ENCODE measurements around the gene GRM3.

GRM3 gene

GRCh38 chr7:86660950-86661462 is 17.3 kb downstream of the GRM3 start:
- Histone ChIP-seq H3K36me3 (ENCODE audit: control insufficient read depth in 1 of 2, insufficient read depth in 2 of 2, low read depth in 1 of 2, low read length in 2 of 2) (no peaks in the 10 kb centered on the region), H3K18ac (ENCODE audit: low read depth in 1 of 2, low read length in 2 of 2) (no peak overlapping the region), H4K91ac (ENCODE audit: low read length) (no peak overlapping the region), H3K4me2 (ENCODE audit: low read length, poor library complexity, severe bottlenecking) (no peak overlapping the region), H3K9me3 (ENCODE audit: control insufficient read depth, low read length) (no peaks in the 10 kb centered on the region), H3K27ac (ENCODE audit: low read length, poor library complexity, severe bottlenecking) (no peak overlapping the region), H3K4me3 (ENCODE audit: insufficient read depth in 1 of 2, low read depth in 1 of 2, low read length in 2 of 2) (no peak overlapping the region), H2BK5ac (ENCODE audit: low read depth, low read length, poor library complexity, severe bottlenecking) (no peak overlapping the region), H3K4ac (ENCODE audit: low read depth in 1 of 2, low read length in 2 of 2) (no peak overlapping the region), H3K14ac (ENCODE audit: low read length in 2 of 2) (no peak overlapping the region), H3K9ac (ENCODE audit: low read length) (no peak overlapping the region), H2BK15ac (ENCODE audit: low read depth, poor library complexity, severe bottlenecking) (no peak overlapping the region), H3K4me1 (ENCODE audit: control insufficient read depth, insufficient read depth, low read depth, low read length) (no peaks in the 10 kb centered on the region), H2BK12ac (ENCODE audit: low read length in 2 of 2) (no peak overlapping the region), H2AK5ac (ENCODE audit: low read length, severe bottlenecking) (no peak overlapping the region), H4K8ac (ENCODE audit: low read length) (no peak overlapping the region), H3K79me1 (replicated peaks; ENCODE audit: low read length, poor library complexity, severe bottlenecking) (no peaks in the 10 kb centered on the region), H2BK120ac (ENCODE audit: low read depth, low read length) (no peak overlapping the region), H2AFZ (ENCODE audit: low read depth, low read length) (no peak overlapping the region), H3K27me3 (ENCODE audit: control insufficient read depth in 1 of 2, insufficient read depth in 1 of 2, low read length in 2 of 2) (no peaks in the 10 kb centered on the region), H3K23ac (ENCODE audit: low read length in 2 of 2) (no peak overlapping the region)
- no peak for DNase-seq
- 60% methylated on average over 1 of the region's 3 CpGs for WGBS

DNA sequence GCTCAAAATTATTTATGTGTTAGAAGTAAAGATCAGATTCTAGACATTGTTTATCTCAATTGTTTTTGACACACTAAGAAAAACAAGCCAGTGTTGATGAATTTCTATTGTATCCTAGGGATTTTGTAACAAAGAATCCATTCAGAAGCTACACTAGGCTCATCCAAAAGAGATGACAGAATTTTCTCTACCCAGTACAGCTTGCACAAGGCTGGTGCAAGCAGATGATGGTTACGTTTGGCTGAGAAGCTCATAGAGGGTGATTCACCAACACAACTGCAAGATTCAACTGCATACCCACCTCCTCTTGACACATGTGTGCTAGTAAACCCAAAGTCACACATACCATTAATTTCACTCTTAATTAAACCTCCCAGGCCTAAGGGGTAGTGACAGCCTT is 20.8 kb downstream of the GRM3 start:
- Histone ChIP-seq H2BK120ac (ENCODE audit: low read depth, low read length) (no peak overlapping the region), H3K23ac (ENCODE audit: low read length in 2 of 2) (no peak overlapping the region), H3K36me3 (ENCODE audit: control insufficient read depth in 1 of 2, insufficient read depth in 2 of 2, low read depth in 1 of 2, low read length in 2 of 2) (no peaks in the 10 kb centered on the region), H3K18ac (ENCODE audit: low read depth in 1 of 2, low read length in 2 of 2) (no peak overlapping the region), H3K4ac (ENCODE audit: low read depth in 1 of 2, low read length in 2 of 2) (no peak overlapping the region), H2AK5ac (ENCODE audit: low read length, severe bottlenecking) (no peak overlapping the region), H3K79me1 (replicated peaks; ENCODE audit: low read length, poor library complexity, severe bottlenecking) (no peaks in the 10 kb centered on the region), H2BK12ac (ENCODE audit: low read length in 2 of 2) (no peak overlapping the region), H3K4me1 (ENCODE audit: control insufficient read depth, insufficient read depth, low read depth, low read length) (no peaks in the 10 kb centered on the region), H2BK15ac (ENCODE audit: low read depth, poor library complexity, severe bottlenecking) (no peak overlapping the region), H3K14ac (ENCODE audit: low read length in 2 of 2) (no peak overlapping the region), H3K4me2 (ENCODE audit: low read length, poor library complexity, severe bottlenecking) (no peak overlapping the region), H4K8ac (ENCODE audit: low read length) (no peak overlapping the region), H3K27ac (ENCODE audit: low read length, poor library complexity, severe bottlenecking) (no peak overlapping the region), H3K4me3 (ENCODE audit: insufficient read depth in 1 of 2, low read depth in 1 of 2, low read length in 2 of 2) (no peak overlapping the region), H3K9ac (ENCODE audit: low read length) (no peak overlapping the region), H3K9me3 (ENCODE audit: control insufficient read depth, low read length) (no peaks in the 10 kb centered on the region), H4K91ac (ENCODE audit: low read length) (no peak overlapping the region), H2AFZ (ENCODE audit: low read depth, low read length) (no peak overlapping the region), H2BK5ac (ENCODE audit: low read depth, low read length, poor library complexity, severe bottlenecking) (no peak overlapping the region), H3K27me3 (ENCODE audit: control insufficient read depth in 1 of 2, insufficient read depth in 1 of 2, low read length in 2 of 2) (no peaks in the 10 kb centered on the region)
- no peak for DNase-seq
- 92% methylated on average over 1 of the region's 1 CpG for WGBS

DNA sequence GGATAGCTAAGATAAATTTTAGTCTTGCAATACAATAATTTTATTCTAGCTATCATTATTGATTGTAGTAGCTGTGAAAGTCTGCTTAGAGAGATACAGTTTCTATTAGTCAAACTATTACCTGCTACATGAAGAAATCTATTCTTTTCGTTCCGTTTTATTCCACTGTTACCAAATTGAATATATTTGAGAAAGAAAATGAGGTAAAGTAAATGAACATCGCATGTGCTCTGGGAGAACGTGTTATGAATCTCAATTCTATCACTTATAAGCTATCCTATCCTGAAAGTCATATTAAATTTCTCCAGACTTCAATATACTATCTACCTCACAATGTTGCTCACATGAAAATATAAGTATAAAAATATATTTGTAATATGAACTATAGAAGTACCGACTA is 21.3 kb downstream of the GRM3 start:
- no peak overlapping the region for H3K14ac ChIP-seq (ENCODE audit: low read length in 2 of 2)
- H3K18ac ChIP-seq (ENCODE audit: low read depth in 1 of 2, low read length in 2 of 2), result no peak overlapping the region
- H3K4me2 ChIP-seq (ENCODE audit: low read length, poor library complexity, severe bottlenecking), result no peak overlapping the region
- H3K9ac ChIP-seq (ENCODE audit: low read length), result no peak overlapping the region
- H2BK12ac ChIP-seq (ENCODE audit: low read length in 2 of 2), result no peak overlapping the region
- H3K36me3 ChIP-seq (ENCODE audit: control insufficient read depth in 1 of 2, insufficient read depth in 2 of 2, low read depth in 1 of 2, low read length in 2 of 2), result no peaks in the 10 kb centered on the region
- H3K23ac ChIP-seq (ENCODE audit: low read length in 2 of 2), result no peak overlapping the region
- no peak overlapping the region for H3K4ac ChIP-seq (ENCODE audit: low read depth in 1 of 2, low read length in 2 of 2)
- no peak overlapping the region for H2BK5ac ChIP-seq (ENCODE audit: low read depth, low read length, poor library complexity, severe bottlenecking)
- no peaks in the 10 kb centered on the region for H3K4me1 ChIP-seq (ENCODE audit: control insufficient read depth, insufficient read depth, low read depth, low read length)
- WGBS, result 81% methylated on average over 1 of the region's 5 CpGs
- DNase-seq, result no peak
- no peaks in the 10 kb centered on the region for H3K9me3 ChIP-seq (ENCODE audit: control insufficient read depth, low read length)
- no peak overlapping the region for H4K91ac ChIP-seq (ENCODE audit: low read length)
- no peak overlapping the region for H4K8ac ChIP-seq (ENCODE audit: low read length)
- H2BK120ac ChIP-seq (ENCODE audit: low read depth, low read length), result no peak overlapping the region
- H2AK5ac ChIP-seq (ENCODE audit: low read length, severe bottlenecking), result no peak overlapping the region
- no peaks in the 10 kb centered on the region for H3K27me3 ChIP-seq (ENCODE audit: control insufficient read depth in 1 of 2, insufficient read depth in 1 of 2, low read length in 2 of 2)
- no peak overlapping the region for H2AFZ ChIP-seq (ENCODE audit: low read depth, low read length)
- no peaks in the 10 kb centered on the region for H3K79me1 ChIP-seq (replicated peaks; ENCODE audit: low read length, poor library complexity, severe bottlenecking)
- no peak overlapping the region for H2BK15ac ChIP-seq (ENCODE audit: low read depth, poor library complexity, severe bottlenecking)
- H3K4me3 ChIP-seq (ENCODE audit: insufficient read depth in 1 of 2, low read depth in 1 of 2, low read length in 2 of 2), result no peak overlapping the region
- no peak overlapping the region for H3K27ac ChIP-seq (ENCODE audit: low read length, poor library complexity, severe bottlenecking)

GRCh38 chr7:86665669-86666068 is 22.0 kb downstream of the GRM3 start:
- no peak overlapping the region for H3K23ac ChIP-seq (ENCODE audit: low read length in 2 of 2)
- H3K4me1 ChIP-seq (ENCODE audit: control insufficient read depth, insufficient read depth, low read depth, low read length), result no peaks in the 10 kb centered on the region
- no peak overlapping the region for H2AK5ac ChIP-seq (ENCODE audit: low read length, severe bottlenecking)
- H3K36me3 ChIP-seq (ENCODE audit: control insufficient read depth in 1 of 2, insufficient read depth in 2 of 2, low read depth in 1 of 2, low read length in 2 of 2), result no peaks in the 10 kb centered on the region
- no CpG with 5 or more reads among the region's 2 CpGs for WGBS
- no peak overlapping the region for H2BK15ac ChIP-seq (ENCODE audit: low read depth, poor library complexity, severe bottlenecking)
- no peak overlapping the region for H4K8ac ChIP-seq (ENCODE audit: low read length)
- no peak overlapping the region for H3K4me2 ChIP-seq (ENCODE audit: low read length, poor library complexity, severe bottlenecking)
- H3K4ac ChIP-seq (ENCODE audit: low read depth in 1 of 2, low read length in 2 of 2), result no peak overlapping the region
- DNase-seq, result no peak
- no peak overlapping the region for H3K14ac ChIP-seq (ENCODE audit: low read length in 2 of 2)
- H2BK12ac ChIP-seq (ENCODE audit: low read length in 2 of 2), result no peak overlapping the region
- no peaks in the 10 kb centered on the region for H3K9me3 ChIP-seq (ENCODE audit: control insufficient read depth, low read length)
- H3K27ac ChIP-seq (ENCODE audit: low read length, poor library complexity, severe bottlenecking), result no peak overlapping the region
- H2AFZ ChIP-seq (ENCODE audit: low read depth, low read length), result no peak overlapping the region
- no peak overlapping the region for H2BK5ac ChIP-seq (ENCODE audit: low read depth, low read length, poor library complexity, severe bottlenecking)
- no peak overlapping the region for H3K9ac ChIP-seq (ENCODE audit: low read length)
- H3K27me3 ChIP-seq (ENCODE audit: control insufficient read depth in 1 of 2, insufficient read depth in 1 of 2, low read length in 2 of 2), result no peaks in the 10 kb centered on the region
- no peak overlapping the region for H3K18ac ChIP-seq (ENCODE audit: low read depth in 1 of 2, low read length in 2 of 2)
- H3K4me3 ChIP-seq (ENCODE audit: insufficient read depth in 1 of 2, low read depth in 1 of 2, low read length in 2 of 2), result no peak overlapping the region
- no peaks in the 10 kb centered on the region for H3K79me1 ChIP-seq (replicated peaks; ENCODE audit: low read length, poor library complexity, severe bottlenecking)
- H2BK120ac ChIP-seq (ENCODE audit: low read depth, low read length), result no peak overlapping the region
- H4K91ac ChIP-seq (ENCODE audit: low read length), result no peak overlapping the region

Measured in mesenchymal stem cell (in vitro differentiated cells and primary cell).